Nephron progenitor cell (in vitro differentiated cells): ENCODE measurements around the gene PHLDA2.

Experiments
- DNase-seq: peaks from one replicate; pipeline ENCODE4 v3.0.0; 2021
- H3K27ac Mint-ChIP-seq: 2 replicates; pipeline ENCODE4 v1.8.0; 2021; ENCODE audit warnings: mild to moderate bottlenecking, moderate library complexity, mixed read lengths
- H3K27me3 Mint-ChIP-seq: 2 replicates; pipeline ENCODE4 v1.8.0; 2021; ENCODE audit warnings: mild to moderate bottlenecking, low read depth, mixed read lengths; ENCODE audit not compliant: poor library complexity
- H3K36me3 Mint-ChIP-seq: 2 replicates; pipeline ENCODE4 v1.8.0; 2021; ENCODE audit warnings: low read depth, mixed read lengths
- H3K4me1 Mint-ChIP-seq: 2 replicates; pipeline ENCODE4 v1.8.0; 2021; ENCODE audit warnings: mixed read lengths
- H3K4me3 Mint-ChIP-seq: 2 replicates; pipeline ENCODE4 v1.8.0; 2021; ENCODE audit warnings: mild to moderate bottlenecking, moderate library complexity, mixed read lengths
- H3K9me3 Mint-ChIP-seq: 2 replicates; pipeline ENCODE4 v1.8.0; 2021; ENCODE audit warnings: mild to moderate bottlenecking, moderate library complexity, mixed read lengths
- TF ChIP-seq, protein P1 (sequence below): fragments of 200-600 bp; sonication (generic); IDR thresholded peaks from 2 replicates; pipeline ENCODE4 v1.5.0; 2021; ENCODE audit warnings: antibody characterized with exemption

PHLDA2 gene

DNA sequence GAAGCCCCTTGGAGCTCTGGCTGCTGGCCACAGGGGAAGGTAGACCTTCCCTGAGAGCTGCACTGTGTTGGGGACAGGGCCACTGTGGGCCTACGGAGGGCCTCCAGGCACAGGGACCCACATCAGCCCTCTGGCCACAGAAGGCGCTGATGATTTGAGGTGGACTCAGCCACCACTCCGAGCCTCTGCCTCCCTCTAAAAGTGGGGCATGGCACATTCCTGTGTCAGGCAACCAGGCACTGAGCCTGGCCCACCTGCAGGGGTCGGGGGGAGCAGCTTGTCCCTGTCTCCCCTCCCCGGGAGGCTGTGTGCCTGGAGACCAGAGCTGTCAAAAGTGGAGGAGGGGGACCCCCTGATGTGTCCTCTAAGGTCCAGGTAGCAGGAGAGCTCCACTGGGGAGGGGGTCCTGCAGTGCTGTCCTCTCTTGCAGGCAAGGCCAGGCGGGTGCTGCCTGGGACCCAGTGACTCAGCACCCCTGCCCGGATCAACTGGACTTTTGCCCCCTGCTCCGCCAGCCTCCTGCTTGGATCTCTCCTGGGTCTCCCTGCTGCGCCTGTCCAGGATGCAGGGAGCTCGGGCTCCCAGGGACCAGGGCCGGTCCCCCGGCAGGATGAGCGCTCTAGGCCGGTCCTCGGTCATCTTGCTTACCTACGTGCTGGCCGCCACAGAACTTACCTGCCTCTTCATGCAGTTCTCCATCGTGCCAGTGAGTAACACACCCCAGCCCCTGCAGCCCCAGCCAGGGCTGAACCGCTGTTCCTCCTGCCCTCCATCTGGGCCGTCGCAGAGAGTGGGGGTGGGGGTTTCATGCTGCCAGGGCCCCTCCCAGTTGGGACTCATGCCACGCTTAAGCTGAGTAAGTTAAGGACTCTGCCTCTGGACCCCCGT is 26.2 kb downstream of the PHLDA2 start:
- Mint-ChIP-seq H3K9me3 (peaks cover 20% of the 10 kb centered on the region), H3K36me3 (peaks cover 13% of the 10 kb centered on the region), H3K27me3 (peaks cover 12% of the 10 kb centered on the region), H3K27ac (no peak overlapping the region), H3K4me1 (peaks cover 30% of the 10 kb centered on the region), H3K4me3 (peak overlapping the region; percentile 65)
- TF ChIP-seq, protein P1, sequence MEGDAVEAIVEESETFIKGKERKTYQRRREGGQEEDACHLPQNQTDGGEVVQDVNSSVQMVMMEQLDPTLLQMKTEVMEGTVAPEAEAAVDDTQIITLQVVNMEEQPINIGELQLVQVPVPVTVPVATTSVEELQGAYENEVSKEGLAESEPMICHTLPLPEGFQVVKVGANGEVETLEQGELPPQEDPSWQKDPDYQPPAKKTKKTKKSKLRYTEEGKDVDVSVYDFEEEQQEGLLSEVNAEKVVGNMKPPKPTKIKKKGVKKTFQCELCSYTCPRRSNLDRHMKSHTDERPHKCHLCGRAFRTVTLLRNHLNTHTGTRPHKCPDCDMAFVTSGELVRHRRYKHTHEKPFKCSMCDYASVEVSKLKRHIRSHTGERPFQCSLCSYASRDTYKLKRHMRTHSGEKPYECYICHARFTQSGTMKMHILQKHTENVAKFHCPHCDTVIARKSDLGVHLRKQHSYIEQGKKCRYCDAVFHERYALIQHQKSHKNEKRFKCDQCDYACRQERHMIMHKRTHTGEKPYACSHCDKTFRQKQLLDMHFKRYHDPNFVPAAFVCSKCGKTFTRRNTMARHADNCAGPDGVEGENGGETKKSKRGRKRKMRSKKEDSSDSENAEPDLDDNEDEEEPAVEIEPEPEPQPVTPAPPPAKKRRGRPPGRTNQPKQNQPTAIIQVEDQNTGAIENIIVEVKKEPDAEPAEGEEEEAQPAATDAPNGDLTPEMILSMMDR, result no peak
- no peak for DNase-seq

DNA sequence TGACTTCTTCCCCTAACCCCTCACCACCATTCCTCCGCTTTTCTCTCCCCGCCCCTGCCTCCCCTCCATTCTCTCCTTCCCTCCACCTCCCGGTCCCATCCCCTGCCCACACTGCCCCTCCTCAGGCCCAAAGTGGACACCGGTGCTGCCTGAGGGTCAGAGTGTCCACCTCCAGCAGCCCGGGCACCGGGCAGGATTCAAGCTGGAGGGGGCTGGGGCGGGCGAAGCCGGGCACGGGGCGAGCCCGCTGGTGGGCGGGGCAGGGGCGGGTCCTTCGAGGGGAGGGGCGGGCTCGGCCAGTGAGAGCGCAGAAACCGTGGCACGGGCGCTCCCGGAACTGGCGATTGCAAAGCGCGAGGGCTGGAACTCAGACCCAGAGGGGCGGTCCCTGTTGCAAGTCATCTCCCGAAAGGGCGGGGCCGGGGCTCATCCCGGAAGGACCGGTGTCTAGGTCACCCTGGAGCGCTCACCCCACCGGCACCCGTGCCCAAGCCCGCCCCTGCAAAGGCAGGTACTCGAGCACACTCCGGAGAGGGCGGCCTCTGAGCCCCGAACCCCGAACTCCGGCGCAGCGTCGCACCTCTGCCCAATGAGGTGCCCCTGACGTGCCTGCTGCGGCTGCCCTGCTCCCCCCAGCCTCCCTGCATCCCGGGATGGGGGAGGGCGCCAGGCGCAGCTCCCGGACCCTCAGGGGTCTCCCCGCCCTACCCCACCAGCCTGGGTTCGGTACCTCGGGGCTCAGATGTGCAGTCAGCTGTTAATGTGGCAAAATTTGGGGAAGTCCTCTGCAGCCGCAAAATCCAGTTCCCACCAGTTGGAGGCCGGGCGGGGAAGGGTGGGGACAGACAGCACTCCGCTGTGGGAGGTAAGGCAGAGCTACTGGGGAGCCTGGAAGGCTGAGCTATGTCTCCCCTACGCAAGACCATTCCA is 27.1 kb downstream of the PHLDA2 start:
- TF ChIP-seq, protein P1, result no peak
- Mint-ChIP-seq H3K4me3 (peak overlapping the region; percentile 70), H3K36me3 (peaks cover 13% of the 10 kb centered on the region), H3K9me3 (peaks cover 20% of the 10 kb centered on the region), H3K4me1 (peaks cover 30% of the 10 kb centered on the region), H3K27ac (no peak overlapping the region), H3K27me3 (peaks cover 8% of the 10 kb centered on the region)
- DNase-seq, result peak; percentile 91

DNA sequence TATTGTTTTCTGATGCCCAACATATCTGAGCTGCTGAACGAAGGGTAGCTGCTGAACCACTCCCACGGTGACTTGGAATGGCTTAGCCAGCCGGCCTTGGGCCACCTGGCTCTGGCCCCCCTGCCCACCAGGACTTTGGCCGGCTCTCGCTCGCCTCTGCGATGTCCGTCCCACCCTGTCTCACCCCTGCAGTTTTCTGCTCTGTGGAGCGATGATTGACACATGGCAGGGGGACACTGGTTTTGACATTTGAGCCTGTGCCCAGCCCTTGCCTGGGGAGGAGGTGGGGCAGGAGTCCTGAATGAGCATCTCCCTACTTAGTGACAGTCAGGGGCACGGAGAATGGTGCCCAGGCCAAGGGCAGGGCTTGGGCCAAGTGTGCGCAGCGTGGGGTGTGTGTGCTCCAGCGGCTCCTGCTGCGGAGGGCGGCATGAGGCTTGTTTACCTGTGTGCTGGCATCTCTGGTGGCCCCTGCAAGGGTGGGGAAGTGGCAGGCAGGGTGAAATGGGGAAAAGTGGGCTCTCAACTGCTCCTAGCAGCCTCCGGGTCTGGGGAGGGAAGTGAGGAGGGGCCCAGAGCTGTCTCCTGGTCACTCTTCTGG is 27.9 kb downstream of the PHLDA2 start:
- DNase-seq, result no peak
- H3K27ac Mint-ChIP-seq, result no peak overlapping the region
- peak overlapping the region; percentile 70 for H3K4me3 Mint-ChIP-seq
- peaks cover 13% of the 10 kb centered on the region for H3K36me3 Mint-ChIP-seq
- peaks cover 14% of the 10 kb centered on the region for H3K9me3 Mint-ChIP-seq
- peaks cover 8% of the 10 kb centered on the region for H3K27me3 Mint-ChIP-seq
- H3K4me1 Mint-ChIP-seq, result peaks cover 30% of the 10 kb centered on the region
- TF ChIP-seq, protein P1, result no peak

DNA sequence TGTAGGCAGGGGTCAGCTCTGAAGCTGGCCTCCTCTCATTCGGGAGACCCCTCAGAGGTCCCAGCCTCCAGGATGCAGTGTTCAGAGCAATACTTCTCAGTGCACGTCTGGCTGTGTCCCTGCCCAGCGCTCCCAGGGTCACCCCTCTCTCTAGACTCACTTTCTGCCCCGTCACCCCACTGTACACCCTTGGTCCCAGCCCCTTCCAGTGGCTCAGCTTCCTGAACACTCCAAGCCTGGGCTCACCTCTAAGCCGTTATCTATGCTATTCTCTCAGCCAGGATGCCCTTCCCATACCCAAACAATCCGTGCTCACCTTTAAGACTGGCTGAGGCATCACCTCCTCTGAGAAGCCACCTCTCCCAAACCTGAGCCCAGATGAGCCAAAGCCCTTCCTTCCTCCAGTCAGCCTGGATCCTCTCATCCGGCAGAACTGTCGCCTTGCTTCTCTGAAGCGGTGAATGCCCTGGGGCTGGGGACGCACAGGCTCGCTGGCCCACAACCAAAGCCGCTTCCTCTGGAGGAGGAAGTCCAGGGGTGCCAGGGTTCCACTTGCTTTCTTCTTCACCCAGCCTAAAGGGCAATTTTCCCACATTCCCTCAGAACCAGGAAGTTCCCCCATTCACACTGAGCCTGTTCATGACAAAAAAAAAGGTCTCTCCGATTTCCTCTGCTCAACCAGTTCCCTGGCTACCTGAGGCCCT is 30.0 kb downstream of the PHLDA2 start:
- H3K4me3 Mint-ChIP-seq, result no peak overlapping the region
- H3K4me1 Mint-ChIP-seq, result peaks cover 30% of the 10 kb centered on the region
- TF ChIP-seq, protein P1, result no peak
- no peak overlapping the region for H3K27ac Mint-ChIP-seq
- H3K36me3 Mint-ChIP-seq, result no peaks in the 10 kb centered on the region
- H3K9me3 Mint-ChIP-seq, result no peaks in the 10 kb centered on the region
- DNase-seq, result no peak
- peaks cover 12% of the 10 kb centered on the region for H3K27me3 Mint-ChIP-seq

DNA sequence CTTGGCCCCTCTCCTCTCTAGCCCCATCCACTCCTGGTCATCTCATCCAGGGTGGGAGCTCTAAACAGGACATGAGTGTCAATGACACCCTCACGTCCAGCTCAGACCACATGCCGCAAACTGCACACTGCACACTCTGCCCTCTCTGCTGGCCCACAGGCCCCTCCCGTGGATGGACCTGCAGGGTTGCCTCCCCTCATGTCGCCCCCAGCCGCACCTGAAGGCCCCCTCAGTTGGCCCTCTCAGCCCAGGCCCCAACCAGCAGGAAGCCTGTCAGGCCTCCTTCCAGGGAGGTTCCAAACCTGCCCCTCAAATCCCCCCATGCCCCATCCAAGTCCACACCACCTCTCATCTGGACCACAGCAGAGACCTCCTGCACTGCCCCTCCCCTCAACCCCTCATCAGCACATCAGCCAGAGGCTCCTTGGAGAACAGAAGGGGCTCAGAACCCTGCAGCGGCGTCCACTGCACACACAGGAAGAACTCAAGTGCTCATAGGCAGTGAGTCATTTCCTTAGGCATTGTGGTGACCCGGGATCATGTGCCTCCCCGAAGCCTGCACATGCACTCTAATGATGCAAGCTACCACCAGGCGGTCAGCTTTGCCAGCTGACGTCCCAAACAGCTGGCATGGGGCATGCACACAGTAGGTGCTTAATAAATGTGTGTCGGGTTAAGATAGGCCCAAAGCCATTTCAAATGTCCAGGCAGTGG is 30.7 kb downstream of the PHLDA2 start:
- Mint-ChIP-seq H3K9me3 (no peaks in the 10 kb centered on the region), H3K27me3 (peaks cover 16% of the 10 kb centered on the region), H3K36me3 (no peaks in the 10 kb centered on the region), H3K4me1 (peaks cover 25% of the 10 kb centered on the region), H3K4me3 (no peak overlapping the region), H3K27ac (no peak overlapping the region)
- DNase-seq, result no peak
- TF ChIP-seq, protein P1, result no peak
